Ovary (tissue), 3 donors: ENCODE measurements around the gene SCN2A.

Experiments used
- EP300 ChIP-seq: sonication (generic); formaldehyde crosslinking; IDR thresholded peaks from one replicate; pipeline ENCODE4 v1.6.1; 2017; ENCODE audit warnings: antibody characterized with exemption
- POLR2A ChIP-seq: fragments of 450-650 bp; IDR thresholded peaks from one replicate; pipeline ENCODE4 v1.6.1; 2017; ENCODE audit warnings: antibody characterized with exemption, mild to moderate bottlenecking, moderate library complexity
- TF ChIP-seq, protein P1 (sequence below), 3 donors: fragments of 450-650 bp in 2 of 3; fragments of 200-600 bp in 1 of 3; IDR thresholded peaks; one replicate each; pipeline versions ENCODE4 v1.5.1 to v1.8.0; 2016 to 2022; ENCODE audit warnings: antibody characterized with exemption in 3 of 3, mild to moderate bottlenecking in 1 of 3
- donor health status: DM: no; HTN: no; CAD: no.

DNA sequence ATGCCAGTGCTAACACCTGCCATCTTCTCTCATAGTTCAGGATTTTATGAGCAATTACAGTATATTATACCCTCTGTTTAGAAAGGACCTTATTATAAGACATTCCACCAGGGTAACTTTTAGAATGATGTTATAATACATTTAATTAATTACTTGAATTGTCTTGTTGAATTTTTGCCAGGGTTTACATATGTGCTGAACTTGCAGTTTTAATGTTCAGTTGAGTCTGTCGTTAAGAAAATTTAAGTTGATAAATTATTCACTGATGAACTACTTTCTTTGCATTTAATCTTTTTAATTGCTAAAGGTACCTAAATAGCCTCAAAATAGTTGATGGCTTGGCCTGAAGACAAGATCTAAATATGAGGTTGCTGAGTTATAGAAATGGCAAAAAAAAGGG, 68.1 kb downstream of the SCN2A start:
- TF ChIP-seq, protein P1, sequence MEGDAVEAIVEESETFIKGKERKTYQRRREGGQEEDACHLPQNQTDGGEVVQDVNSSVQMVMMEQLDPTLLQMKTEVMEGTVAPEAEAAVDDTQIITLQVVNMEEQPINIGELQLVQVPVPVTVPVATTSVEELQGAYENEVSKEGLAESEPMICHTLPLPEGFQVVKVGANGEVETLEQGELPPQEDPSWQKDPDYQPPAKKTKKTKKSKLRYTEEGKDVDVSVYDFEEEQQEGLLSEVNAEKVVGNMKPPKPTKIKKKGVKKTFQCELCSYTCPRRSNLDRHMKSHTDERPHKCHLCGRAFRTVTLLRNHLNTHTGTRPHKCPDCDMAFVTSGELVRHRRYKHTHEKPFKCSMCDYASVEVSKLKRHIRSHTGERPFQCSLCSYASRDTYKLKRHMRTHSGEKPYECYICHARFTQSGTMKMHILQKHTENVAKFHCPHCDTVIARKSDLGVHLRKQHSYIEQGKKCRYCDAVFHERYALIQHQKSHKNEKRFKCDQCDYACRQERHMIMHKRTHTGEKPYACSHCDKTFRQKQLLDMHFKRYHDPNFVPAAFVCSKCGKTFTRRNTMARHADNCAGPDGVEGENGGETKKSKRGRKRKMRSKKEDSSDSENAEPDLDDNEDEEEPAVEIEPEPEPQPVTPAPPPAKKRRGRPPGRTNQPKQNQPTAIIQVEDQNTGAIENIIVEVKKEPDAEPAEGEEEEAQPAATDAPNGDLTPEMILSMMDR (IDR thresholded peaks at IDR 0.05): no peak
- TF ChIP-seq POLR2A (no peak), EP300 (no peak)
